Testis (tissue), 3 donors: Measurements from ENCODE around the gene DAZAP1. TPM values are rescaled to one million over a fixed set of nuclear protein-coding genes. Genes with fewer than 3 reads are reported as not detected.

ENCODE experiments used
- DNase-seq: peaks from one replicate; pipeline ENCODE4 v3.0.0-alpha.2; 2019
- H3K27ac ChIP-seq, 2 donors: fragments of 200-600 bp; sonication (generic); one replicate each; pipeline ENCODE4 v1.5.1; 2019
- H3K27me3 ChIP-seq: fragments of 200-600 bp; sonication (generic); one replicate; pipeline ENCODE4 v1.5.1; 2019
- H3K36me3 ChIP-seq: fragments of 200-600 bp; sonication (generic); one replicate; pipeline ENCODE4 v1.5.1; 2017; ENCODE audit warnings: low read depth; ENCODE audit errors: missing control alignments
- H3K4me1 ChIP-seq: fragments of 200-600 bp; sonication (generic); one replicate; pipeline ENCODE4 v1.5.1; 2019
- H3K4me3 ChIP-seq, 2 donors: fragments of 200-600 bp; sonication (generic); one replicate each; pipeline ENCODE4 v1.5.1; 2017 to 2019
- H3K9me3 ChIP-seq: fragments of 200-600 bp; sonication (generic); one replicate; pipeline ENCODE4 v1.5.1; 2017
- CTCF ChIP-seq, 3 experiments: fragments of 450-650 bp in 2 of 3; fragments of 200-600 bp in 1 of 3; sonication (generic) in 1 of 3; IDR thresholded peaks; one replicate each; pipeline ENCODE4 v1.5.1; 2016 to 2019; ENCODE audit warnings: antibody characterized with exemption in 3 of 3, mild to moderate bottlenecking in 2 of 3, moderate library complexity in 1 of 3
- POLR2A ChIP-seq: fragments of 450-650 bp; IDR thresholded peaks from one replicate; pipeline ENCODE4 v1.6.1; 2017; ENCODE audit warnings: antibody characterized with exemption, mild to moderate bottlenecking, moderate library complexity
- WGBS, 2 donors: methylation state at CpG; one replicate each; pipeline ENCODE4 v1.1.5; 2018; 5-methylcytosine and 5-hydroxymethylcytosine counted together
- intact Hi-C: fragments of 100-400 bp; cut with DNase I; formaldehyde crosslinking; loops from one replicate; pipeline ENCODE4 v1.15.1; 2023; ENCODE audit warnings: low total_unique reads
- polyA plus RNA-seq: library from polyadenylated mRNA; stranded (reverse); fragments of 350-450 nt; fragmentation: Illumina TruSeq; extraction: RNeasy Lipid Tissue Mini Kit (QIAGEN cat#74804); gene quantifications from one replicate; pipeline ENCODE4 v1.2.3, GENCODE V29; 2014; ENCODE audit warnings: low read depth, low replicate concordance; ENCODE audit not compliant: insufficient read depth
- total RNA-seq, 2 donors: library from RNA; depleted of rRNA; stranded (reverse); fragments of >200 nt; gene quantifications; one replicate each; pipeline ENCODE4 v1.2.3, GENCODE V29; 2016

DAZAP1 gene
- total and polyA plus RNA-seq, 3 donors from 2014 or later: 97.9 to 215 (median 99.6) TPM

DNA sequence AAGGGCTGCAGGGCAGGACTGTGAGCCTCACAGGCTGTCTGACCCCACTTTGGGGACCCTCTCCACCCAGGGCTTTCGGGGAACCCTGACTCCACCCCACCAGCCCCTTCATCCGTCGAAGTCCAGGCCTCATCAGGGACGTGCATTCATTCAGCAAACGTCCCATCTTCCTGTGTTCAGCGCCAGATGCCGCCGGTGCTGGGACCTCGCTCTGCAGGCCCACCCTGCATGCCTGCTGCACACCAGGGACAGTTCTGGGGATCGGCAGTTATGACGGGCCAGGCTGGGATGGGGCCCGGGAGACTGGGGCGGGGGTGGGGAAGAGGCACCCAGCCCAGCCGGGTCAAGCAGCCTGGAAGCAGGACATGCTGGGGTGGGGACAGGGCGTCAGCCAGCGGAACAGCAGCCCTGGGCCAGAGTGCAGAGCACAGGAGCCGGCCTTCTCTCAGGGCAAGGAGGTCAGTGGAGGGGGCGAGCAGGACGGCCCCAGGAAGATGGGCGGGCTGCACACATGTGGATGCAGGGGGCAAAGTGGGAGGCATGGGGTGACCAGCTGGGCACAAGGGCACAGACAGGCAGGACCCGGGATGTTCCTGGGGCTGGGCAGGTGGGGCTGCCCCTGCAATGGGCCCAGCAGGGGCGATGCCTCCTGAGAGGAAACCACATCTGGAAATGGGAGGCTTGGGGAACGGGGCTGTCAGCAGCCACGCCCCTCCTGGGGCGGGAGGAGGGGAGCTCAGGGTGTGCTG lies 11.2 kb upstream of the DAZAP1 start:
- no peak for DNase-seq
- H3K27ac ChIP-seq: peak overlapping the region in 1 of 2 donors; percentile 24
- no peaks in the 10 kb centered on the region for H3K27me3 ChIP-seq
- TF ChIP-seq CTCF (IDR thresholded peaks at IDR 0.05) (no peak), POLR2A (no peak)
- WGBS, 2 donors: 55 to 63% methylated on average over 17 to 25 of the region's 25 CpGs
- H3K4me1 ChIP-seq: peaks cover 36% of the 10 kb centered on the region
- H3K36me3 ChIP-seq: no peaks in the 10 kb centered on the region
- no peak overlapping the region for H3K4me3 ChIP-seq
- intact Hi-C loops: no loop called here
- no peaks in the 10 kb centered on the region for H3K9me3 ChIP-seq

DNA sequence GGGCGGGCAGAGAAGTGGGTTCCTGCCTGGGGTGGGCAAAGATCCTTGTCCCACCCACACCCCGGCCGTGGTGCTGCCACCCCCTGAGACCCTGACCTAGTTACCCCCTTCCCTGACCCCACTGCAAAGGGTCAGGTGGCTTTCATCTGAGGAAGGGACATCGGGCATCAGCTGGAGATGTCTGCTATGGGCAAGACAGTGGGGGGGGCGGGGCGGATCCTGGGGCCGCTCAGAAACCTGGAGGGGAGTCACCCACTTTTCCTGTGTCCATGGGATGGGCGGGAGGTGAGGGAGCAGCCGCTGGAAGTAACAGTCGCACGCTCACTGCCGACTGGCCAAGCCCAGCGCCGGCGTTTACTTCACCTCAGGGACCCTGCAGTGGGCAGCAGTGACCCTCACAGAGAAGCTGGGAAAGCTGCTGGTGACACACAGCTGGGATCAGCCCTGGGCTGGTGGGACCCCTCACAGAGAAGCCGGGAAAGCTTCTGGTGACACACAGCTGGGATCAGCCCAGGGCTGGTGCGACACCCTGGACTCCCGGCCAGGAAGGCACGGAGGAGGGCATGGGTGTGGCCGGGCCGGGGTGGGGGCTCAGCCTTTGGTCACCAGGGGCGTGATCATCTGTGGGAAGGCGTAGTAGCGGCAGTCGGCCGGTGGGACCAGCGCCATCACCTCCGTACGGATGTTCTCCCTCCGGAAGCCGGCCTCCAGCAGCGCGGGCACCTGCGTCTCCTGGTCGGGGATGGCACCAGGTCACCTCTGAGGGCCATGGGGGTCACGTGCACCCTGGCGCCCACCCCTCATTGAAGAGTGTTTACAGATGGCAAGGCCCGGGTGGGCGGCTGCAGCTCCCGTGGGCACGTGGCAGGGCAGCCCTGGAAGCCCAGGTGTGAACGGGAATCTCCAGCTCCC lies 10.4 kb upstream of the DAZAP1 start:
- H3K27ac ChIP-seq: no peak overlapping the region
- no peaks in the 10 kb centered on the region for H3K27me3 ChIP-seq
- H3K4me3 ChIP-seq: no peak overlapping the region
- no peak for DNase-seq
- WGBS, 2 donors: 73 to 76% methylated on average over 5 to 42 of the region's 42 CpGs
- no peaks in the 10 kb centered on the region for H3K9me3 ChIP-seq
- H3K4me1 ChIP-seq: peaks cover 42% of the 10 kb centered on the region
- TF ChIP-seq CTCF (IDR thresholded peaks at IDR 0.05): no peak
- no peaks in the 10 kb centered on the region for H3K36me3 ChIP-seq
- intact Hi-C loops: no loop called here

GRCh38 chr19:1397838-1398237 lies 9.5 kb upstream of the DAZAP1 start:
- Histone ChIP-seq H3K27ac (no peak overlapping the region), H3K4me1 (peaks cover 50% of the 10 kb centered on the region), H3K27me3 (no peaks in the 10 kb centered on the region), H3K9me3 (no peaks in the 10 kb centered on the region), H3K4me3 (no peak overlapping the region), H3K36me3 (no peaks in the 10 kb centered on the region)
- TF ChIP-seq POLR2A: no peak
- TF ChIP-seq CTCF (IDR thresholded peaks at IDR 0.05): no peak
- intact Hi-C loops: no loop called here
- no peak for DNase-seq
- WGBS, 2 donors: 98 to 99% methylated on average over 9 of the region's 9 CpGs

GRCh38 chr19:1399079-1399478 lies 8.3 kb upstream of the DAZAP1 start:
- no peak for DNase-seq
- no peak for TF ChIP-seq CTCF (IDR thresholded peaks at IDR 0.05)
- TF ChIP-seq POLR2A: no peak
- Histone ChIP-seq H3K9me3 (no peaks in the 10 kb centered on the region), H3K4me1 (peaks cover 51% of the 10 kb centered on the region), H3K4me3 (no peak overlapping the region), H3K36me3 (no peaks in the 10 kb centered on the region), H3K27me3 (no peaks in the 10 kb centered on the region), H3K27ac (no peak overlapping the region)
- WGBS, 2 donors: 78 to 88% methylated on average over 9 to 19 of the region's 19 CpGs
- intact Hi-C loops: no loop called here
